ENCODE results near the gene VCX2.
"Not testable (repeated sequence)": the region's sequence is repeated elsewhere in the genome, so short reads cannot be mapped to it uniquely, and the experiment has no call there.

- not testable (repeated sequence) for TF ChIP-seq CTCF, POLR2A (IDR thresholded peaks at IDR 0.05)
Observed at GRCh38 chrX:8154011-8154410, 17.1 kb downstream of the VCX2 start.
